T47D (cell line): ENCODE data around the gene KDM4D.

Experiments used
- DNase-seq, 2 experiments: peaks; one replicate each; pipeline versions ENCODE4 v3.0.0 to v3.0.0-alpha.2; 2011 to 2012; ENCODE audit warnings: low read depth in 1 of 2, low spot score in 1 of 2
- JUND ChIP-seq: IDR thresholded peaks from 2 replicates; pipeline ENCODE4 v1.6.1; 2012; ENCODE audit warnings: low read depth
- in situ Hi-C: cut with HindIII; loops from 2 replicates; pipeline ENCODE4 v1.10.0; 2016; ENCODE audit warnings: low sequenced_read_pairs, low pct_unique_long_range_greater_than_20kb

Gene KDM4D

GRCh38 chr11:94934846-94935245 is 38.7 kb upstream of the KDM4D start:
- no peak for DNase-seq
- in situ Hi-C loops: no loop called here
- no peak for TF ChIP-seq JUND

DNA sequence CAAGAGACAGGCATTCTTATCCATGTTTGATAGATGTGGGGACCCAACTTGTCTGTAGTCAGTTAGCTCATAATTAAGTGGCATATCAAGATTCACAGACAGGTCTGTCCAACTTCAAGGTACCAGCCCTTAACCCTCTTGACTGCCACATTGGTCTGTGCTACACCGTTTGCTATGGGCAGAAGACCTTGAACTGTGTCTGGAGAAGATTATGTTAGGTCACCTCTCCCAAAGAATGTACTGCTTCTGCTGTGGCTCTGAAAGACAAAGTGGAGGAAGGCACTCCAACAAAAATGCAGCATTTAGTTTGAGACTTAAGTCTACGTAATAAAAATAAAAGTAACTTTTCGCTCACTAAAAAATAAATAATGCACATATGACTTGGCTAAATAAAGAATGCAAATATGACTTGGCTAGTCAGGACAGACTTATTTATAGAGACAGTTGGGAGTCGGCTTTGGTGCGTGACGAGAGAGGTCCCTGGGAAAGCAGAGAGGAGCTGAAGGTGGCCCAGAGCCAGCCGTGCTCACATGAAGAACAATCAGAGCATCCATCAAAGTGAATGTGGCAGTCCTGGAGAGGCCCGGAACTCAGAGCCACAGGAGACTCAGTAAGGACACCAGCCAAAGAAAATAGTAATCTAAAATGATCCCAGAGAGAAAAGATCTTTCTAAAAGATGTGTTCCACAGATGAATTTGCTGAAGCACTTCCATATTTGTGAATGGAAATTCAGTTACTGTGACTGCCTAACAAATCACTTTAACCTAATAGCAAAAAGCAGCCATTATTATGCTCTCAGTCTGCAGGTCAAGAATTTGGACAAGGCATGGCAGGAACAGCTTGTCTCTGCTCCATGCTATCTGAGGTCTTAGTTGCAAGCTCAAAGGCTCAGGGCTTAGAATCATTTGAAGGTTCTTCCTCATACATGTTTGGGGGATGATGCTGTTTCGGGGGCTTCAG is 35.1 kb upstream of the KDM4D start:
- no peak for DNase-seq
- TF ChIP-seq JUND: no peak
- in situ Hi-C loops: no loop called here

DNA sequence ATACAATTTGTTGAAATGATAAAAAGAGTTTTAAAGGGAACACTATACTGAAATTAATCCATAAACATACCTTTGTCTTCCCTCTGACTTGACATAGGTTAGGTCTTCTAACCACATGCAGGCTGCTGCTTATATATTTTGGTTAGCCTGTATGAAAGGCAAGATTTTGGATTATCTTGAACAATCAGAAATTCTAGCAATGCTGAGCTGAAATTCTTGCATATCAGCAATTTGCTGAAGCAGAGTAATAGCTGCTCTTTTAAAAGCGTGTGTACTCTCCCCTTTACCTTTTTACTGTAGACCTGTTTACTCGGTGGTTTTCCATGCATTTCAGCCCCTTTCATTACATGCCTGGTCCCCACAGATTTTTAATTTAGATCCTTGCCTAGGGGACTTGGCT is 34.2 kb upstream of the KDM4D start:
- no peak for TF ChIP-seq JUND
- no peak for DNase-seq
- in situ Hi-C loops: no loop called here

- no peak for TF ChIP-seq JUND
- in situ Hi-C loops: no loop called here
Measured at GRCh38 chr11:94941131-94941530, 32.4 kb upstream of the KDM4D start.

GRCh38 chr11:94946812-94947211 is 26.7 kb upstream of the KDM4D start:
- no peak for TF ChIP-seq JUND
- no peak for DNase-seq
- in situ Hi-C loops: no loop called here

More at GRCh38 chr11:94941131-94941530, 32.4 kb upstream of the KDM4D start:
- DNase-seq: no peak

DNA sequence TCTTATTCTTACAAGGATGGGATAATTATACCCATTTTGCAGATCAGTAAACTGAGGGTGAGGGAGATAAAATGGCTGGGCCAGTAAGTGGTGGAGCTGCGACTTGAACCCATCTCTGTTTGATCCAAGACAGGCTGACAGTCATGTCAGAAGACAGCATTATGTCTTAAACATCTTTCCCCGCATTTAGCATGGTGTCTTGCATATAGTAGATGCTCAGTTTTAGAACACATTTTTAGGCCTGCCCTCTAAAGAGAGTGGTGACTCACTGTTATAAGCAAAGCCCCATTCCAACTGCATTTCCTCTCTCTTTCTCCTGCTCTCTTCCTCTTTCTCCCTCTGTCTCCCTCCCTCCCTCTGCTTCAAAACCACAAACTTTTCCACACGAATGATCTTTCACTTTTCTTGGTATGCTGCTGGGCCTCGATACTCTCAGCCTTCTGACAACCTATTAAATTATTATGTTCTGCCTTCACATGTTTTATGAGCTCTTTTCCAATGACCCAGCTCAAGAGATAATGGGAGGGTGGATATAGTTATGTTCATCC is 25.4 kb upstream of the KDM4D start:
- in situ Hi-C loops: no loop called here
- no peak for TF ChIP-seq JUND
- no peak for DNase-seq

DNA sequence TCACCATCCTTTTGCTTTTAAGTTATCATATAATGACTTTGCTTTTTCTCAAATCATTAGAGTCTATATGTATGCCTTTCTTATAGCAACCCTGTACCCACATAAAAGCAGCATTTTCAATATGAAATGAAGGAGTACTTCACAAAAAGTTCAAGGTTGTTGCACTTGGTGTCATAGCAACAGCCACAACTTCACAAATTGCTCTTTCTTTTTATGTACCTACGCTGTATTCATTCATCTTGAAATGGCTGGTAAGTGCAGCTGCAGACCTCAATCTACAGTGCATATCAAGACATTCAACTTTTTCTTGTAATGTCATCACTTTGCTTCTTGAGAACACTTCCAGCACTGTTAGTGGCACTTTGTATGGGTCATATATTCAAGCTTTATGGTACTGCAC is 18.8 kb upstream of the KDM4D start:
- no peak for DNase-seq
- TF ChIP-seq JUND: no peak
- in situ Hi-C loops: no loop called here

DNA sequence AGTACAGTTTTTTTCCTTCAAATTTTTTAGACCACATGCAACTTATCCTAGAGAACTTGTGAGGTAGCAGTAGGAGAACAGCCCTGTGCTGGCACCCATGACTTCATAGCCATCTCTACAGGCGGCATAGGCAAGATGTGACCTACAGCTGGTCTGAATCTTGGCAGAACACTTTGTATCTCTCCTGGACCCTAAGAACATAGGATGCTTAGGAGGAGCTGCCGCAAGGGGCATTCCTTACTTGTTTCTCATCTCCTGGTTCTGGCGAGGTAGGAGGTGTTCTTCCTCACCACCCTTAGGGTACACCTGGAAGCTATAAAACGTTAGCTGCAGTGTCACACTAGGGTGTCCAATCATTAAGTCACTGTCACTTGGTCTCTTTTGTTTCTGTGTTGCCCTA is 16.5 kb upstream of the KDM4D start:
- DNase-seq: no peak
- in situ Hi-C loops: no loop called here
- TF ChIP-seq JUND: no peak

GRCh38 chr11:94958121-94958696 is 15.3 kb upstream of the KDM4D start:
- DNase-seq: no peak
- in situ Hi-C loops: no loop called here
- TF ChIP-seq JUND: no peak

GRCh38 chr11:94959179-94959578 is 14.3 kb upstream of the KDM4D start:
- TF ChIP-seq JUND: no peak
- no peak for DNase-seq
- in situ Hi-C loops: no loop called here

DNA sequence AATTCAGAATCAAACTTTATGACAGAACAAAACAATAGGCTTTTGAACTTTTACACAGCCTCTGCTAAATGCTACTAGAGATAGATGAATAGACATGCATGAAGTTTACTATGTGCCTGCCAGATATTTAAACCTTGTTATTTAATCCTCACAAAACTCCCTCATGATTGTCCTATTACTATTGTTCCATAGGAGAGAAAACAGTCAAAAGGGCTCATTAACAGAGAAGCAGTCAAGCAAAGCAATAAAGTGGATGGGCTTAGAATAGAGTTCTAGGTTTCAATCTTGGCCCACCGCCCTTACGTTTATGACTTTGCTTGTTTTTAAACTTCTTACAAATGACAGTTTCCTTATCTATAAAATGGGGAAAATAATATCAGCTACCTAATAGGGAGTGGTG is 13.0 kb upstream of the KDM4D start:
- TF ChIP-seq JUND: no peak
- no peak for DNase-seq
- in situ Hi-C loops: no loop called here

GRCh38 chr11:94961255-94961654 is 12.3 kb upstream of the KDM4D start:
- in situ Hi-C loops: no loop called here
- no peak for DNase-seq
- TF ChIP-seq JUND: no peak

- in situ Hi-C loops: no loop called here
- no peak for DNase-seq
- TF ChIP-seq JUND: no peak
Measured at GRCh38 chr11:94964934-94965333, 8.6 kb upstream of the KDM4D start.
